ENCODE results near the gene TSGA10.

The TSGA10 gene

DNA sequence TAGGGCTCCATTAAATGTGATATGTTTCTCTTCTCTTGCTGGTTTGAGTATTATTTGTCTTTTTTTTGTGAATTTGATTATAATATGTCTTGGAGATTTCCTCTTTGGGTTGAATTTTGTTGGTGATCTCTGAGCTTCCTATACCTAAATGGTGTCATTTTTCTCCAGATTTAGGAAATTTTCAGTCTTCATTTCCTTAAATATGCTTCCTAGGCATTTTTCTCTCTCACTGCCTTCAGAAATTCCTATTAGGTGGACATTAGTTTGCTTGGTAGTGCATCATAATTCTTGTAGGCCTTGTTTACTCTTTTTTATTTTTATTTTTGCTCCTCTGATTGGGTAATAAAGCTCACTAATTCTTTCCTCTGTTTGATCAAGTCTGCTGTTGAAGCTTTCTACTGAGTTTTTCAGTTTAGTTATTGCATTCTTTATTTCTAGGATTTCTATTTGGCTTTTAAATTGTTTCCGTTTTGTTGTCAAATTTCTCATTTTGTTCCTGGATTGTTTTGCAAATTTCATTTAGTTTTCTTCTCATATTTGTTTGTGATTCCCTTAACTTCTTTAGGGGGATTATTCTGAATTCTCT lies 182.1 kb downstream of the TSGA10 start:
- FAIRE-seq (no peak), DNase-seq (ENCODE audit: extremely low spot score, insufficient read length, low read depth) (no peak)

DNA sequence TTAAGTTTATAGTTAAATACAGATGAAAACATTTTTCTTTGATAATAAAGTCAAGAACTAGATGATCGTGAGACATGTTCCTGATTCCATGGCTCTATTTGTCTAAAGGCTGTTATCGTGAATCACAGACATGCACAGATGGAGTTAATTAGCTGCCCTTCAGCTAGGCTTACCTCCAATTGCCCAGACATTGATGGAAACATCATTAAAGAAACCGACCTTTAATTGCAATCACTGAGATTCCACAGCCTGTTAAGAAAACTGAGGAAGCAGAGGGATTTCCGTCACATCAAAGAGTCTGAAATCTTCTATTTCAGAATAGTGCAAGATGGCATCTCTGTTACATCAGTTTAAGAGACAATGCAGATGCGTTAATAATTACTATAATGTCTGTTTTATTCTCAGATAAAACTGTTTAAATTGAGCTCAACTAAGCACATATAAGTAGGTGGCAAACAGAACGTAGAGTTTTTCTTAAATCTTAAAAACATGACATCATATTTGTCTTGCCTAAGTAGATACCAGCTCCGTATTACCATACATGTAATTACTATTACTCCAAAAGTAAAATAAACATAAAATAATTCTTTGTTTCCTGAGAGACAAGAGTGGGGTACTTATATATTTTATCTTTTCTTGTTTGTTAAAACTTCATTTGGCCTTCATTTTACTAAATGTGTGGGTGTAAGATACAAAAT lies 194.8 kb downstream of the TSGA10 start:
- FAIRE-seq: no peak
- no peak for DNase-seq (ENCODE audit: extremely low spot score, insufficient read length, low read depth)

DNA sequence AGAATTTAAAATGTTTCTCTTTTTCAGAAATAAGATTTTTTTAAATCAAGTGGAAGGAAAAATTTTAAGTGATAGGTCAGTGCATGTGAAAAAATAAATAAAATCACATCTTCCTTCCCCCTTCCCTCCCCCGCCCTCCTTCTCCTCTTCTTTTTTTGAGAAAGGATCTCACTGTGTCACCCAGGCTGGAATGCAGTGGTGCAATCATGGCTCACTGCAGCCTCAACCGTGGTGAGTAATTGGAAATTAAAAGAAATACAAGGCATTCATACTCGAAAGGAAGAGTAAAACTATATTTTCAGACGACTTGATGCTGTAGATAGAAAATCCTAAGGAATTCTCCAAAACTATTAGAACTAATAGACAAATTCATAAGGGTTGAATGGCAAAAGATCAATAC lies 201.8 kb downstream of the TSGA10 start:
- FAIRE-seq (no peak), DNase-seq (ENCODE audit: extremely low spot score, insufficient read length, low read depth) (no peak)

DNA sequence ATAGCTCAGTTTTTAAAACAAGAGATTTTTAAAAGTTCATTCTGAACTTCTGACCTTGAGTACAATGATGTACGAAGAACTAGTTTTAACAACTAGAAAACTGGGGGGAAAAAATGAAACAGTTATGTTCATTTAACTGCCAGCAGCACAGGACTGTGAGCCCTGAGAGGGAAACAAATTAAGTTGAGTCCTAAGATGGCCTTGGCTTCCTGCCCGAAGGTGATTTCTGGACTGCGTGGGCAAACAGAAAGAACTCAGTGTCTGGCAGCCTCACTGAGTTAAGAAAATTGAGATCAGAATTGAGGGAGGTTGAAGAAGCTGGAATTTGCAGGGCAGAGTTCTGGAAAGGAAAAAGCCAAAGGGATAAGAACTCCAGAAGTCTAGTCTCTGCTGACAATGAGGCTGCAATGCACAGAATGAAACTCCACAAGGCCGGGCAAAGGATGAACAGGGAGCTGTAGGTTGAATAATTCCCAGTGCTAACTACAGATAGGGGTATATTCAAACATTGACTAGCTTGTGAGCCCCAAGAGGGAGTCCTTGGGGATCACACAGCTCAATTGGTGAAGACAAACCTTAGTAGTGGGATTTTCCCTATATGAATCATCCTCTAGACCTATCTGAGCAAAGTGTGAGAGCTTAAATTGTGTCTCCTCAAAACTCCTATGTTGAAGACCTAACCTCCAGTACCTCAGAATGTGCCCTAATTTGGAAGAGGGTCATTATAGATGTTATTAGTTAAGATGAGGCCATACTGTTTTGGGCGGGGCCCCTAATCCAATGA lies 205.6 kb downstream of the TSGA10 start:
- no peak for DNase-seq (ENCODE audit: extremely low spot score, insufficient read length, low read depth)
- FAIRE-seq: no peak

DNA sequence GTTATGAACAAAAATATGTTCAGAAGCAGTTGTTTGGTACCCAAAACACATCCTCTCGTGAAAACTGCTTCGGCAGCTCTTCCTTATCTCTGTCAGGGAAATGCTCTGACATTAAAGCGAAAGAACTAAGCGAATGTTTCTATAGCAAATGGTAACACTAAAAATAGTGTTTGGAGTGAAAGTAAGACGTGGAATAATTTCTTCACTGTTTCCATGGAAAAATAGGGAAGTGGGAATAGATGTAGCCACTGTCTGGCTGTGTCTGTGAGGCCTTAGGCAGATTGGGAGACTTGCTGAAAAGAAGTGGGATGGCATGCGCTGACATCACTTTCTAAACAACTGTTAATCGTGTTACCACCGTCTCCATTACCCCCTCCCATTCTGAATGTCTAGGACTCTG lies 207.2 kb downstream of the TSGA10 start:
- DNase-seq (ENCODE audit: extremely low spot score, insufficient read length, low read depth) (no peak), FAIRE-seq (no peak)
